GM12878 (cell line): ENCODE results near the gene HEXA.

Source experiments
- BCL11A ChIP-seq: IDR thresholded peaks from 2 replicates; pipeline ENCODE4 v1.6.1; 2011; ENCODE audit warnings: low read depth, low read length
- CTCF ChIP-seq, 3 experiments: IDR thresholded peaks in 2 of 3; conservative IDR thresholded peaks in 1 of 3; 2 replicates each; pipeline ENCODE4 v1.5.1; 2011; ENCODE audit warnings: low read depth in 3 of 3, low read length in 3 of 3, mild to moderate bottlenecking in 3 of 3, control low read depth in 2 of 3, moderate library complexity in 2 of 3, inconsistent platforms in 1 of 3, mixed read lengths in 1 of 3; ENCODE audit not compliant: control insufficient read depth in 2 of 3, insufficient read depth in 1 of 3; ENCODE audit errors: extremely low read depth in 1 of 3
- EP300 ChIP-seq, 2 experiments: fragments of 150-350 bp in 1 of 2; IDR thresholded peaks; 2 replicates each; pipeline ENCODE4 v1.6.1; 2011 to 2012; ENCODE audit warnings: low read depth in 2 of 2, low read length in 2 of 2, borderline replicate concordance in 1 of 2, improper control_type of control experiment in 1 of 2, inconsistent platforms in 1 of 2; ENCODE audit not compliant: control insufficient read depth in 1 of 2
- NFIC ChIP-seq: IDR thresholded peaks from 2 replicates; pipeline ENCODE4 v1.6.1; 2012; ENCODE audit warnings: low read depth, mild to moderate bottlenecking, inconsistent platforms, low read length, moderate library complexity
- POLR2AphosphoS5 ChIP-seq: IDR thresholded peaks from 2 replicates; pipeline ENCODE4 v1.6.1; 2011; ENCODE audit warnings: mild to moderate bottlenecking, low read length, inconsistent platforms

GRCh38 chr15:72338617-72339321 lies 37.0 kb downstream of the HEXA start:
- TF ChIP-seq POLR2AphosphoS5 (no peak), EP300 (IDR thresholded peaks at IDR 0.05; ENCODE audit: borderline replicate concordance in 1 of 2, control insufficient read depth in 1 of 2, low read depth in 2 of 2, low read length in 2 of 2) (no peak), NFIC (no peak), CTCF (IDR thresholded peaks at IDR 0.05 in 2 of 3, conservative IDR thresholded peaks at IDR 0.05 in 1 of 3; ENCODE audit: control insufficient read depth in 2 of 3, extremely low read depth in 1 of 3, insufficient read depth in 1 of 3, low read depth in 3 of 3, low read length in 3 of 3) (no peak), BCL11A (no peak)
